Liver (tissue), 9 donors: ENCODE data around the gene PHC2. TPM values are rescaled to one million over a fixed set of nuclear protein-coding genes. Genes with fewer than 3 reads are reported as not detected.

Experiments used
- DNase-seq: peaks from one replicate; pipeline ENCODE4 v3.0.0-alpha.2; 2017; ENCODE audit warnings: low spot score
- H3K27ac ChIP-seq, 2 donors: one replicate each; pipeline ENCODE4 v1.7.0; 2013; ENCODE audit warnings: inconsistent platforms in 2 of 2, low read length in 2 of 2, control low read depth in 1 of 2, low read depth in 1 of 2, mild to moderate bottlenecking in 1 of 2
- H3K27me3 ChIP-seq, 4 donors: one replicate each; pipeline versions ENCODE4 v1.6.1 to v1.7.0; 2013; ENCODE audit warnings: low read length in 3 of 4, inconsistent platforms in 1 of 4, mild to moderate bottlenecking in 1 of 4, moderate library complexity in 1 of 4; ENCODE audit not compliant: control insufficient read depth in 4 of 4, insufficient read depth in 4 of 4
- H3K36me3 ChIP-seq, 4 donors: one replicate each; pipeline versions ENCODE4 v1.6.1 to v1.7.0; 2013; ENCODE audit warnings: low read length in 3 of 4, mild to moderate bottlenecking in 3 of 4, low read depth in 1 of 4, moderate library complexity in 1 of 4; ENCODE audit not compliant: control insufficient read depth in 4 of 4, insufficient read depth in 3 of 4
- H3K4me1 ChIP-seq, 4 donors: one replicate each; pipeline versions ENCODE4 v1.6.1 to v1.7.0; 2013; ENCODE audit warnings: low read length in 3 of 4, mild to moderate bottlenecking in 3 of 4, moderate library complexity in 1 of 4; ENCODE audit not compliant: control insufficient read depth in 4 of 4, insufficient read depth in 4 of 4
- H3K4me3 ChIP-seq, 3 donors: one replicate each; pipeline versions ENCODE4 v1.6.1 to v1.7.0; 2013; ENCODE audit warnings: low read length in 3 of 3, control low read depth in 1 of 3, low read depth in 1 of 3, mild to moderate bottlenecking in 1 of 3
- H3K9ac ChIP-seq, 2 donors: one replicate each; pipeline ENCODE4 v1.7.0; 2013; ENCODE audit warnings: low read length in 2 of 2, mild to moderate bottlenecking in 2 of 2, moderate library complexity in 2 of 2, control low read depth in 1 of 2, low read depth in 1 of 2
- H3K9me3 ChIP-seq, 4 donors: one replicate each; pipeline versions ENCODE4 v1.6.1 to v1.7.0; 2013; ENCODE audit warnings: low read length in 3 of 4; ENCODE audit not compliant: control insufficient read depth in 4 of 4
- CTCF ChIP-seq: fragments of 150-350 bp; IDR thresholded peaks from 2 replicates; pipeline ENCODE4 v1.5.1; 2017; ENCODE audit warnings: improper control_type of control experiment, low read depth, low read length; ENCODE audit not compliant: missing input control
- EGR1 ChIP-seq, 2 donors: IDR thresholded peaks; 2 replicates each; pipeline ENCODE4 v1.6.1; 2016 to 2018; ENCODE audit warnings: antibody characterized with exemption in 2 of 2, low read depth in 2 of 2
- FOXA1 ChIP-seq: IDR thresholded peaks from 2 replicates; pipeline ENCODE4 v1.6.1; 2016; ENCODE audit warnings: antibody characterized with exemption
- FOXA2 ChIP-seq: IDR thresholded peaks from 2 replicates; pipeline ENCODE4 v1.6.1; 2016; ENCODE audit warnings: antibody characterized with exemption
- GABPA ChIP-seq, 2 donors: IDR thresholded peaks in 1 of 2; conservative IDR thresholded peaks in 1 of 2; 2 replicates each; pipeline ENCODE4 v1.6.1; 2016; ENCODE audit warnings: antibody characterized with exemption in 2 of 2, mild to moderate bottlenecking in 1 of 2, moderate library complexity in 1 of 2
- HNF4A ChIP-seq, 2 donors: conservative IDR thresholded peaks; 2 replicates each; pipeline ENCODE4 v1.6.1; 2016; ENCODE audit warnings: antibody characterized with exemption in 2 of 2, mild to moderate bottlenecking in 2 of 2
- HNF4G ChIP-seq: IDR thresholded peaks from 2 replicates; pipeline ENCODE4 v1.6.1; 2016; ENCODE audit warnings: antibody characterized with exemption
- MAX ChIP-seq: IDR thresholded peaks from 2 replicates; pipeline ENCODE4 v1.6.1; 2016; ENCODE audit warnings: antibody characterized with exemption
- NR2F2 ChIP-seq: IDR thresholded peaks from 2 replicates; pipeline ENCODE4 v1.6.1; 2016; ENCODE audit warnings: antibody characterized with exemption
- RAD21 ChIP-seq, 2 donors: IDR thresholded peaks; 2 replicates each; pipeline ENCODE4 v1.6.1; 2016; ENCODE audit warnings: antibody characterized with exemption in 2 of 2, mild to moderate bottlenecking in 2 of 2
- RXRA ChIP-seq, 2 donors: IDR thresholded peaks; 2 replicates each; pipeline ENCODE4 v1.6.1; 2017 to 2018; ENCODE audit warnings: antibody characterized with exemption in 2 of 2, mild to moderate bottlenecking in 1 of 2
- SP1 ChIP-seq: IDR thresholded peaks from 2 replicates; pipeline ENCODE4 v1.6.1; 2018; ENCODE audit warnings: antibody characterized with exemption, mild to moderate bottlenecking
- TAF1 ChIP-seq: conservative IDR thresholded peaks from 2 replicates; pipeline ENCODE4 v1.6.1; 2016; ENCODE audit warnings: antibody characterized with exemption, mild to moderate bottlenecking
- YY1 ChIP-seq: IDR thresholded peaks from 2 replicates; pipeline ENCODE4 v1.6.1; 2016; ENCODE audit warnings: antibody characterized with exemption, mild to moderate bottlenecking
- ZBTB33 ChIP-seq: IDR thresholded peaks from 2 replicates; pipeline ENCODE4 v1.6.1; 2016; ENCODE audit warnings: antibody characterized with exemption
- WGBS: extraction: QIAGEN DNeasy Blood & Tissue Kit; methylation state at CpG from one replicate; pipeline ENCODE4 v1.1.7; 2013; 5-methylcytosine and 5-hydroxymethylcytosine counted together
- polyA plus RNA-seq, 2 donors: library from polyadenylated mRNA; stranded (reverse) in 1 of 2; unstranded in 1 of 2; fragments of 200-250 nt in 1 of 2; fragments of >200 nt in 1 of 2; fragmentation: Nextera tagmentation in 1 of 2; extraction: Ambion mirVana in 1 of 2; gene quantifications; one replicate each; pipeline versions ENCODE4 v1.2.1 to v1.2.3, GENCODE V29; 2013 to 2015
- total RNA-seq, 2 donors: library from RNA; depleted of rRNA; stranded (reverse); fragments of >200 nt; gene quantifications; one replicate each; pipeline ENCODE4 v1.2.3, GENCODE V29; 2014
- TF ChIP-seq, protein P1 (sequence below): IDR thresholded peaks from 2 replicates; pipeline ENCODE4 v1.6.1; 2016; ENCODE audit warnings: antibody characterized with exemption
- donor health status: healthy.
- donor health status: healthy.
- donor health status: healthy.
- donor health status: healthy.
- donor health status: healthy.

PHC2 gene
- total and polyA plus RNA-seq, 4 donors, result 19.1 to 67.8 (median 44.7) TPM

GRCh38 chr1:33443080-33443704 is 12.3 kb upstream of the PHC2 start:
- WGBS, result 72% methylated on average over 4 of the region's 4 CpGs
- DNase-seq, result no peak
- H3K27ac ChIP-seq, result no peak overlapping the region

DNA sequence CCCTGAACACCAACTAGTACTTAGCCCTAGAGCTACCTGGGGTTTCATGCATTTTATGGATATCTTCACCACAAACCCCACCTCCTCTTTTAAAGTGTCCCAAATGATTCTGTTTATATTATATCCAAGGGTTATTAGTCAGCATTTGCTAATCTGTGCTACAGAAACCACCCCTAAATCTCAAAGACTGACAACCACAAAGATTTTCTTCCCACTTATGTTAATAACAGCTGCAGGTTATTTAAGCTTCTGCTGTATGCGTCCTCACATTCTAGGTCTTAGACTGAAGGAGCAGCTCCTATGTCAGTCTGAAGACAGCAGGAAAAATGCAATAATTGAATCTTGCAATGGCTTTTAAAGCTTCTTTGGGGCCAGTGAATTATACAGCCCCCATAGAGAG is 11.2 kb upstream of the PHC2 start:
- Histone ChIP-seq H3K27me3 (no peaks in the 10 kb centered on the region), H3K27ac (no peak overlapping the region)
- WGBS, result 81% methylated on average over 1 of the region's 1 CpG
- TF ChIP-seq SP1, result no peak
- no peak for TF ChIP-seq FOXA1
- TF ChIP-seq YY1, result no peak
- no peak for TF ChIP-seq GABPA (IDR thresholded peaks at IDR 0.05 in 1 of 2, conservative IDR thresholded peaks at IDR 0.05 in 1 of 2)
- TF ChIP-seq EGR1 (IDR thresholded peaks at IDR 0.05; ENCODE audit: low read depth in 2 of 2), result no peak
- no peak for TF ChIP-seq RAD21 (IDR thresholded peaks at IDR 0.05)
- TF ChIP-seq, protein P1, sequence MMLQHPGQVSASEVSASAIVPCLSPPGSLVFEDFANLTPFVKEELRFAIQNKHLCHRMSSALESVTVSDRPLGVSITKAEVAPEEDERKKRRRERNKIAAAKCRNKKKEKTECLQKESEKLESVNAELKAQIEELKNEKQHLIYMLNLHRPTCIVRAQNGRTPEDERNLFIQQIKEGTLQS, result no peak
- no peak for TF ChIP-seq MAX
- TF ChIP-seq TAF1, result no peak
- no peak for TF ChIP-seq HNF4G
- TF ChIP-seq CTCF, result no peak

More at GRCh38 chr1:33443080-33443704, 12.3 kb upstream of the PHC2 start:
- Histone ChIP-seq H3K4me1 (no peaks in the 10 kb centered on the region), H3K9me3 (no peaks in the 10 kb centered on the region), H3K9ac (no peak overlapping the region), H3K4me3 (no peak overlapping the region), H3K27me3 (no peaks in the 10 kb centered on the region), H3K36me3 (no peaks in the 10 kb centered on the region)
- TF ChIP-seq MAX, result no peak
- TF ChIP-seq RAD21 (IDR thresholded peaks at IDR 0.05), result no peak
- no peak for TF ChIP-seq HNF4A (conservative IDR thresholded peaks at IDR 0.05)
- TF ChIP-seq EGR1 (IDR thresholded peaks at IDR 0.05; ENCODE audit: low read depth in 2 of 2), result no peak
- no peak for TF ChIP-seq YY1
- no peak for TF ChIP-seq ZBTB33
- TF ChIP-seq CTCF, result no peak
- TF ChIP-seq TAF1, result no peak
- TF ChIP-seq FOXA2, result no peak
- TF ChIP-seq, protein P1, result no peak
- TF ChIP-seq RXRA (IDR thresholded peaks at IDR 0.05), result no peak
- TF ChIP-seq GABPA (IDR thresholded peaks at IDR 0.05 in 1 of 2, conservative IDR thresholded peaks at IDR 0.05 in 1 of 2), result no peak
- no peak for TF ChIP-seq SP1
- no peak for TF ChIP-seq NR2F2

More for the DNA sequence above, 11.2 kb upstream of the PHC2 start:
- no peaks in the 10 kb centered on the region for H3K36me3 ChIP-seq
- no peak for DNase-seq
- H3K4me3 ChIP-seq, result no peak overlapping the region
- no peaks in the 10 kb centered on the region for H3K4me1 ChIP-seq
- H3K9ac ChIP-seq, result no peak overlapping the region
- H3K9me3 ChIP-seq, result no peaks in the 10 kb centered on the region
